GM23338 (cell line): ENCODE results near the gene MGAT5. TPM values are rescaled to one million over a fixed set of nuclear protein-coding genes. Genes with fewer than 3 reads are reported as not detected.

Source experiments
- ATAC-seq: fragments of 200-7000 bp; cut with Tn5 transposase; 3 replicates; pipeline ENCODE4 v1.9.1; 2020
- DNase-seq: peaks from one replicate; pipeline ENCODE4 v3.0.0-alpha.2; 2015; ENCODE audit warnings: low spot score
- H2AFZ ChIP-seq: fragments of 200-600 bp; sonication (generic); 2 replicates; pipeline ENCODE4 v1.8.0; 2016; ENCODE audit warnings: antibody characterized with exemption, mild to moderate bottlenecking, moderate library complexity
- H3F3A ChIP-seq: fragments of 200-600 bp; sonication (generic); replicated peaks from 2 replicates; pipeline ENCODE4 v1.8.0; 2017; ENCODE audit warnings: antibody characterized with exemption, mixed run types, low read depth
- H3K27ac ChIP-seq: fragments of 200-600 bp; sonication (generic); 2 replicates; pipeline ENCODE4 v1.6.1; 2016; ENCODE audit warnings: low read depth
- H3K27me3 ChIP-seq: fragments of 200-600 bp; sonication (generic); 2 replicates; pipeline ENCODE4 v1.8.0; 2016; ENCODE audit warnings: mild to moderate bottlenecking, mixed run types, moderate library complexity; ENCODE audit not compliant: insufficient read depth
- H3K36me3 ChIP-seq: fragments of 200-600 bp; sonication (generic); 2 replicates; pipeline ENCODE4 v1.8.0; 2016; ENCODE audit warnings: mild to moderate bottlenecking; ENCODE audit not compliant: insufficient read depth
- H3K4me1 ChIP-seq: fragments of 200-600 bp; sonication (generic); 2 replicates; pipeline ENCODE4 v1.8.0; 2016; ENCODE audit warnings: mild to moderate bottlenecking, moderate library complexity; ENCODE audit not compliant: insufficient read depth
- H3K4me2 ChIP-seq: fragments of 200-600 bp; sonication (generic); 2 replicates; pipeline ENCODE4 v1.7.1; 2017; ENCODE audit warnings: mixed run types
- H3K4me3 ChIP-seq: fragments of 200-600 bp; sonication (generic); 2 replicates; pipeline ENCODE4 v1.6.1; 2016; ENCODE audit warnings: mixed run types
- H3K79me2 ChIP-seq: fragments of 200-600 bp; sonication (generic); replicated peaks from 2 replicates; pipeline ENCODE4 v1.8.0; 2017; ENCODE audit warnings: mild to moderate bottlenecking; ENCODE audit not compliant: insufficient read depth
- H3K9me2 ChIP-seq: fragments of 200-600 bp; sonication (generic); 2 replicates; pipeline ENCODE4 v1.8.0; 2017; ENCODE audit not compliant: insufficient read depth
- H4K20me1 ChIP-seq: fragments of 200-600 bp; sonication (generic); replicated peaks from 2 replicates; pipeline ENCODE4 v1.8.0; 2017; ENCODE audit warnings: mild to moderate bottlenecking; ENCODE audit not compliant: insufficient read depth
- H3K27ac Mint-ChIP-seq: 2 replicates; pipeline ENCODE4 v1.8.0; 2020; ENCODE audit warnings: inconsistent platforms, mild to moderate bottlenecking, moderate library complexity, mixed read lengths
- H3K27me3 Mint-ChIP-seq: 3 replicates; pipeline ENCODE4 v1.8.0; 2022; ENCODE audit warnings: low read depth, mild to moderate bottlenecking, moderate library complexity, mixed read lengths, inconsistent platforms; ENCODE audit not compliant: insufficient read depth, poor library complexity
- H3K36me3 Mint-ChIP-seq: 3 replicates; pipeline ENCODE4 v1.8.0; 2021; ENCODE audit warnings: low read depth, mild to moderate bottlenecking, inconsistent platforms, moderate library complexity, mixed read lengths
- H3K4me1 Mint-ChIP-seq: 3 replicates; pipeline ENCODE4 v1.8.0; 2020; ENCODE audit warnings: mild to moderate bottlenecking, inconsistent platforms, mixed read lengths
- H3K4me3 Mint-ChIP-seq: 3 replicates; pipeline ENCODE4 v1.8.0; 2021; ENCODE audit warnings: moderate library complexity, mild to moderate bottlenecking, inconsistent platforms, mixed read lengths
- H3K9me3 Mint-ChIP-seq: 3 replicates; pipeline ENCODE4 v1.8.0; 2020; ENCODE audit warnings: moderate library complexity, mild to moderate bottlenecking, inconsistent platforms, mixed read lengths
- CREB1 ChIP-seq: fragments of 250-450 bp; sonication (Bioruptor Pico); IDR thresholded peaks from 2 replicates; pipeline ENCODE4 v1.5.0; 2020; ENCODE audit warnings: low read depth, mild to moderate bottlenecking, moderate library complexity
- CTCF ChIP-seq, 2 experiments: fragments of 200-600 bp in 1 of 2; sonication (generic) in 1 of 2; conservative IDR thresholded peaks; 2 replicates each; pipeline versions ENCODE4 v1.5.1 to v1.6.1; 2016 to 2017; ENCODE audit warnings: antibody characterized with exemption in 2 of 2, low read depth in 2 of 2, mild to moderate bottlenecking in 2 of 2, moderate library complexity in 1 of 2
- ETS1 ChIP-seq: IDR thresholded peaks from 2 replicates; pipeline ENCODE4 v1.6.1; 2016; ENCODE audit warnings: antibody characterized with exemption
- NANOG ChIP-seq: IDR thresholded peaks from 2 replicates; pipeline ENCODE4 v1.6.1; 2016; ENCODE audit warnings: antibody characterized with exemption, borderline replicate concordance
- REST ChIP-seq: IDR thresholded peaks from one replicate; pipeline ENCODE4 v1.6.1; 2018; ENCODE audit warnings: antibody characterized with exemption; ENCODE audit not compliant: unreplicated experiment
- STAT1 ChIP-seq: IDR thresholded peaks from one replicate; pipeline ENCODE4 v1.6.1; 2016; ENCODE audit warnings: antibody characterized with exemption; ENCODE audit not compliant: unreplicated experiment
- ZNF114 ChIP-seq: fragments of 250-450 bp; sonication (Bioruptor Pico); IDR thresholded peaks from 2 replicates; pipeline ENCODE4 v1.5.0; 2020; ENCODE audit warnings: mild to moderate bottlenecking, moderate library complexity
- ZNF331 ChIP-seq: fragments of 250-450 bp; sonication (Bioruptor Pico); IDR thresholded peaks from 2 replicates; pipeline ENCODE4 v1.5.0; 2020; ENCODE audit warnings: low read depth, mild to moderate bottlenecking, moderate library complexity
- polyA plus RNA-seq: library from polyadenylated mRNA; unstranded; fragments of >200 nt; fragmentation: Nextera tagmentation; extraction: Ambion mirVana; gene quantifications from 2 replicates; pipeline ENCODE4 v1.2.1, GENCODE V29; 2016
- total RNA-seq: library from RNA; depleted of rRNA; stranded (reverse); fragments of >200 nt; shearing (Covaris generic); gene quantifications from 2 replicates; pipeline ENCODE4 v1.2.3, GENCODE V29; 2014

The MGAT5 gene
- total and polyA plus RNA-seq, 2 experiments from 2014 or later, result 4.6 to 27.6 TPM

- TF ChIP-seq REST (no peak), STAT1 (no peak), CTCF (conservative IDR thresholded peaks at IDR 0.05; ENCODE audit: low read depth in 2 of 2) (no peak), ZNF114 (no peak), NANOG (no peak), ZNF331 (CRISPR knock-in tag) (no peak)
These were observed 28.9 kb downstream of the MGAT5 start (continued) for GRCh38 chr2:134282629-134283400.

GRCh38 chr2:134283661-134284060, 29.8 kb downstream of the MGAT5 start:
- Histone ChIP-seq H3K27me3 (no peaks in the 10 kb centered on the region), H3K27ac (no peak overlapping the region), H3K4me3 (no peak overlapping the region), H3K4me1 (no peaks in the 10 kb centered on the region), H3K9me2 (no peaks in the 10 kb centered on the region), H3F3A (no peaks in the 10 kb centered on the region), H4K20me1 (no peaks in the 10 kb centered on the region; the same call in 1 of the 2 replicates), H3K36me3 (no peaks in the 10 kb centered on the region), H2AFZ (no peak overlapping the region), H3K79me2 (peaks cover 7% of the 10 kb centered on the region; the same call in 1 of the 2 replicates), H3K4me2 (no peak overlapping the region)
- H3K27me3 Mint-ChIP-seq, result no peaks in the 10 kb centered on the region
- H3K27ac Mint-ChIP-seq, result no peak overlapping the region
- DNase-seq (no peak), ATAC-seq (no peak)
- TF ChIP-seq ETS1 (no peak), STAT1 (no peak), CREB1 (CRISPR knock-in tag) (no peak)
- no peak overlapping the region for H3K4me3 Mint-ChIP-seq
- peaks cover 3% of the 10 kb centered on the region for H3K4me1 Mint-ChIP-seq
- H3K36me3 Mint-ChIP-seq, result no peaks in the 10 kb centered on the region
- H3K9me3 Mint-ChIP-seq, result no peaks in the 10 kb centered on the region
